Activated CD8-positive, alpha-beta memory T cell treated with anti-CD3 and anti-CD28 coated beads for 36 hours (primary cell): ENCODE results near the gene CNST. TPM values are rescaled to one million over a fixed set of nuclear protein-coding genes. Genes with fewer than 3 reads are reported as not detected.
"Not testable (repeated sequence)": the region's sequence is repeated elsewhere in the genome, so short reads cannot be mapped to it uniquely, and the experiment has no call there.

Source experiments
- CTCF ChIA-PET: fragments of 350-600 bp; sonication (Branson Sonifier 250); formaldehyde crosslinking; loops from one replicate; lab custom pipeline; 2021; ENCODE audit warnings: antibody characterized with exemption; lab: Charles Lee
- POLR2A ChIA-PET: fragments of 350-600 bp; sonication (Branson Sonifier 250); formaldehyde crosslinking; loops from one replicate; lab custom pipeline; 2021; ENCODE audit warnings: antibody characterized with exemption; lab: Charles Lee
- total RNA-seq, 2 experiments: library from RNA; stranded (reverse); gene quantifications; one replicate each; pipeline ENCODE4 v1.2.3, GENCODE V29; 2021

The CNST gene
- total RNA-seq, 2 experiments from 2014 or later = 26.5 to 26.6 TPM

DNA sequence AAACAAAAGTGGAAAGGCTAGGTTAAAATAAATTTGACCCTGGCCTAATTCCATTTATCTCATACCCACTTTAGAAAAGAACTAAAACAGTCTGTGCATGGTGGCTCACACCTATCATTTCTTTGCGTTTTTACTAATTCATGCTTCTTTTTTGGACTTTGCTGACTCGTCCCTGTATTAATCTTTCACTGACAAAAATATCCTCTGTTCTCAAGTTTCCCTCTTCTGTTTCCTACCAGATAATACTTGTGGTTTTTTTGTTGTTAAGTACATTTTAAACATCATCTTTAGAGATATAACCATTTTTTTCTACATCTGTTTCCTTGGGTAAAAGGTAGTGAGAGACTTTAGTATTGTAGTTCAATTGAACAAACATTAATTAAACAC, 11.5 kb downstream of the CNST start:
- CTCF ChIA-PET = interaction anchor here (0.7 to 1.0 kb wide), 2 partner anchors 10 to 797 kb away, joined by 3 read pairs; no protein-coding TSS in a partner anchor
- POLR2A ChIA-PET = no interaction called here

DNA sequence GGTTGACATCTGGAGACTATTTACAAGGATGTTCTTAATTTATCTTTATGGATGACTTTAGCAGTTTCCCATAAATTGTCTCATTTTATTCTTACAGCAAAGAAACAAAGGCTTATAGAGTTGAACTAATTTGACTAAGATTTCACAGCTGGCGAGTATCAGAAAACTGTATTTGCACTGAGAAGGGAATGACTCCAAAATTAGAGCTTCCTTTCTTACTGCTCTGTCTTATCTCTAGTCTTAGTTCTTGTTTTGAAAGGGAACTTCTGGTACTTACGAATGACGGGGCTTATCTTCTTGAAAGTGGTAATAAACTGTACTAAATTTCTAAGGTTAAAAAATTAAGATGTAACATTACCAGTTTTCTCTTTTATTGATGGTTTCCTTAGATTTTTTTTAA, 13.6 kb downstream of the CNST start:
- ChIA-PET CTCF (no interaction called here), POLR2A (no interaction called here)

DNA sequence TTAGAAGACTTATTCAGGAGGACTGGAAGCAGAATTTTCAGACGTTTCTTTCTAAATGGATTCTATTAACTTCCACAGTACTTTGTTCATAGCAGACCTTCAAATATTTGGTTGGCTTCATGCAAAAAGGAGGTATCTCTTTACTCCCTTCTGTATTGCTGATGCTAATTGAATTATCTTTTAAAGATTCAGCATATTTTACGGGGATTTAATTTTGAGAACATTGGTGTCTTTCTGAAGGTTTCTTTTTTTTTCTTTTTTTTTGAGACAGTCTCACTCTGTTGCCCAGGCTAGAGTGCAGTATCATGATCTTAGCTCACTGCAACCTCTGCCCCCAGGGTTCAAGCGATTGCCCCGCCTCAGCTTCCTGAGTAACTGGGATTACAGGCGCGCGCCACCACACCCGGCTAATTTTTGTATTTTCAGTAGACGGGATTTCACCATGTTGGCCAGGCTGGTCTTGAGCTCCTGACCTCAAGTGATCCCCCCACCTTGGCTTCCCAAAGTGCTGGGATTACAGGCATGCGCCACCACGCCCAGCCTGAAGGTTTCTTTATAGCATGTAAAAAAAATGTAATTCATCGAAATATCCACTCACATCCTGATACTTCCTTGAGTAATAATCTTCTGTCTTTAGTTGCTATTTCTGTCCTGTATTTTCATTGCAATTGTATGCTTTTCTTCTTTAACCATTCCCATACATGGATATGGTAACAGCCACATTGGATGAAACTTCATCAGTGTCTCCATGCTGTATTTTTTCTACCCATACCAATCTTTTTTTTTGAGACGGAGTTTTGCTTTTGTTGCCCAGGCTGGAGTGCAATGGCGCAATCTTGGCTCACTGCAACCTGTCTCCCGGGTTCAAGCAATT, 14.5 kb downstream of the CNST start:
- ChIA-PET POLR2A (no interaction called here), CTCF (no interaction called here)

DNA sequence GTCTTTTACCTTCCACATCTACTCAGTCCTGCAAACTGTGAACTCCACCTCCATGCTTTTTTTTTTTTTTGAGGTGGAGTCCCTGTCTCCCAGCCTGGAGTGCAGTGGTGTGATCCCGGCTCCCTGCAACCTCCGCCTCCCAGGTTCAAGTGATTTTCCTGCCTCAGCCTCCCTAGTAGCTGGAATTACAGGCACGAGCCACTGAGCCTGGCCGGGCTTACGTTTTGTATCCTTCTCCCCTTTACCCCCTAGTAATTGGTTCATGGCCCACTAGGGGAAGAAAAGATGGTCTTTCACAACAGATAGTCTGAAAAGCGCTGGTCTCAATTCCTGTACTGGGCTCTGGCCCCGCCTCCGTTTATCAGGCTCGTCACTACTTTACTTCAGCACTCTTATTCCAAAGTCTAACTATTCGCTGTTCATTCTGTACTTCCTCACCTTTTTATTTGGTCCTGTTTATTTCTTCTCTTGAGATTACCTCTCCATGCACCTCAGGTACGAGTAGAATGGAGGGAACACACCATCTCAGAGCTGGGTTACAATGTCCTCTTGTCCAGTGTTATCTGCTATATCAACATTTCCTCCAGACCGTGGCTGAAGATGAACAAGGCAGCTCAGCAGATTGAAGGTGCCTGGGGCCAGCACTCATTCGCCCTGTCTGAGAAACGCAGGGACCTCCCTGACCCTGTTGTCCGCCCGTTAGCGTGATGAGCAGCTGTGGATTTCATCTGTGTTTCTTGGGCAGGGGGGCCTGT, 16.2 kb downstream of the CNST start:
- CTCF ChIA-PET = no interaction called here
- POLR2A ChIA-PET = no interaction called here

DNA sequence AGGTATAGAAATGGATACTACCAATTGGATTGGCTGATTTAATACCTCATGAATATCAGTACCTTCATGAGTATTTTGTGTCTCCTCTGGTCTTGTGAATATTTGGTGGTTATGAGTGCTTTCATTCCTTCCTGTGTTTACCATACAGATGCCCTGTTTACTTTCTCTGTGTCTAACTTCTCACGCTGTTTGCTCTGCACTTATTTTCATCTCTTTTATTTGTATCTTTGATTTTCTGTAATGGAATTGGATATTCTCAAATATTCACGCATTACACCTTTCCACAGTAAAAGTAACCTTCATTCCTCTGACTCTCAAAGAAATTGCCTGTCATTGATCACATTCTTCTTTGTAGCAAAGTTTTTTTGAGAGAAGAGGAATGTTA, 16.8 kb downstream of the CNST start:
- CTCF ChIA-PET = no interaction called here
- POLR2A ChIA-PET = no interaction called here

DNA sequence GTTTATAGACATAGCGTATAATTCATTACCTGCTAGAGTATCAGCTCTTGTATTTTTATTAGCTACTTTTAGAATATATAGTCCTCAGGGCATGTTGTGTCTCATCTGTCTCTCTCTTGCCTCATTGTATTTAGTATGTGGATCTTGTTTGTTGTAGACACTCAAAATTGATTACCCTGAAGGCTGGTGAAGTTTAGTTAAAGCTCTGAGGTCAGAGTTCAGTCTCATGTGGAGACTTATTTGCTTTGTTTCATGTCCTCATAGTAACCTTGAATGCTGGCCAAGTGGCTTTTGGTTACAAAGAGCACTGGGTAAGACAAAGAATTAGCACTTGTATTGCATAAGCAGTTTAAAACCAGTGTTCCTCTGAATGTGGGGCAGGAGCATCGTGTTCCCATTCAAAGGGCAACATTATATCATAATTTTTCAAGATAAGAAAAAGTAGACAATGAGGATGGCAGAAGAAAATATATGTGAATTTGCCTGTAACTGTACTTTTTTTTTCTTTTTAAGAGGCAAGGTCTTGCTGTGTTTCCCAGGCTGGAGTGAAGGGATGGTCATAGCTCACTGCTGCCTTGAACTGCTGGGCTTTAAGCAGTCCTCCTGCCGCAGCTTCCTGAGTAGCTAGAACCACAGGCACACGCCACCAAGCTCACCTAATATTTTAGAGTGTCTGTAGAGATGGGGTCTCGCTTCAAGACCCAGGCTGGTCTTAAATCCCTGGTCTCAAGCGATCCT, 17.4 kb downstream of the CNST start:
- ChIA-PET CTCF (no interaction called here), POLR2A (no interaction called here)

DNA sequence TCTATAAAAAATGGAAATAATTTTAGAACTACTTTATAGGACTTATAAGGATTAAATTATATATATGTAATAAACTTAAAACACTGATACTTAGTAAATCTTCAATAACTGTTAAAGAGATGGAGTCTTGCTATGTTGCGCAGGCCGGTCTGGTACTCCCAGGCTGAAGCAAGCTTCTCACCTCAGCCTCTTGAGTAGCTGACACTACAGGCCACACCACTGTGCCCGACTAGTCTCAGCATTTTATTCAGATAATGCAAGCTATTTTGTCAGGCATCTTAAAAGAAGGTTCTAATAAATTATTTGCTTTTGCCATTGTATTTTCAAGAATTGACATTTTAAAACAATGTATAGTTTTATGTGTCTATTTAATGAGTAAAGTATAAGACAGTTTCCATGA, 20.8 kb downstream of the CNST start:
- ChIA-PET CTCF (no interaction called here), POLR2A (no interaction called here)

DNA sequence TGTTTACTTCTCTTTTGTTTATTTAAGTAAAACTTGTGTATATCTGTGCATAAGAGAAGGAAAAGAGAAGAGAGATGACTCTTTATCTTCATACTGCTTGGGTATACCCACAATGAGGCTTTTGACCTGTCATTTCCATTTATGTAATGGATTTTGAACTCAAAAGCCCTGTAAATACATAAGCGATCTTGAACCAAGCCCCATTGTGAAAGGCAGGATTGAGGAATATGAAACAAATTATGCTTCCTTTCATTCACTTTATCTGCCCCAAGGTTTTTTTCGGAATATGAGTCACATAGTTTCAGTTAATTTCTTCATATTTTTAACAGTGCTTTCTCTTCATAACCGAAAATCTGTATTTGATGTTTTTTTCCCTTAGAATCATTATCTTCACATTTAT, 21.4 kb downstream of the CNST start:
- ChIA-PET CTCF (no interaction called here), POLR2A (no interaction called here)

DNA sequence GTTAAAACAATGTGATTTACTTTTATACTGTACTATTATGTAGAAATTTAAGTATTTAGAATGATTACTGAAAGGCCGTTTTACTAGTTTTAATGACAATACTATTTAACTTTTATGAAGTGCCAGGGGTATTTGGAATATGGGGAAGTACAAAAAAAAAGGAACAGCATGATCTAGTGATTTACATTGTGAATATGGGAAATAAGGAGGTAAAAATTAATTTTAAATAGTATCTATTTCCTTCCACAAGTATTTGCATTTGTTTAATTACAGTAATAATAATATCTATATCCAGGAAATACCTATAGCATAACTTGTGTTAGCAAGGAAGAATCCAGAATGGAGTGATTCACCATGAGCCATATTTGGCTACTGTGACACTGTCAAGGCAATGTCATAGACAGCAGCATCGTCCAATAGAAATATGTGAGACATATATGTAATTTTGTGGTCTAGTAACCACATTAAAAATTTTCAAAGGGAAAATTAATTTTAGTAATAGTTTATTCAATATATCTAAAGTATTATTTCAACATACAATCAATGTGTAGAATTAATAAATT, 22.0 kb downstream of the CNST start:
- ChIA-PET CTCF (no interaction called here), POLR2A (no interaction called here)

DNA sequence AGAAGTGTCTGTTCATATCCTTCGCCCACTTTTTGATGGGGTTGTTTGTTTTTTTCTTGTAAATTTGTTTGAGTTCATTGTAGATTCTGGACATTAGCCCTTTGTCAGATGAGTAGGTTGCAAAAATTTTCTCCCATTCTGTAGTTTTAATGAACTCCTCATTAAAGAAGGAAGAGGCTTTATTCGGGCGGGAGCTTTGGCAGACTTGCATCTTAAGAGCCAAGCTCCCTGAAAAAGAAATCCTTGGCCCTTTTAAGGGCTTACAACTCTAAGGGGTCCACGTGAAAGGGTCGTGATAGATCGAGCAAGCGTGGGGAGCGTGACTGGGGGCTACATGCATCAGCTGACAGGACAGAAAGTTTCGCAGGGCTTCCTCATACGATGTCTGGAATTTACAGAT, 23.7 kb downstream of the CNST start:
- POLR2A ChIA-PET, CTCF ChIA-PET: not testable (repeated sequence)

DNA sequence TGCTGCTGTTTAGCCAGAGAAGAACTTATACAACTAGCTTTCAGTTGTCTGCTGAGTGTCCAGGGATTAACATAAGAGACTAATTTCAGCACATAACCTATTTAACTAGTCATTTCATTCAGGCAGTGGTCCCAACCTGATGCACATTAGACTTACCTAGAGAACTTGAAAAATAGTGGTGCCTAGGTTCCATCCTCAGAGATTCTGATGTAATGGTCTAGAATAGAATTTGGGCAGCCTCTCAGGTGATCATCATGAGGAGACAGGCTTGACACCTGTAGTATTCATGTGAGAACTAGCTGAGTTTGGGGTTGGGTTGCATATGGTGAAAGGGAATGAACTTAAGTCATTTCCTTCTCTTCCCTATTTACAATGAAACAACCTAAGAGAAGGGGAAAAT, 24.8 kb downstream of the CNST start:
- ChIA-PET POLR2A (no interaction called here), CTCF (interaction anchor here (0.7 kb wide), 1 partner anchor 118 kb away, joined by 3 read pairs; no protein-coding TSS in a partner anchor)

DNA sequence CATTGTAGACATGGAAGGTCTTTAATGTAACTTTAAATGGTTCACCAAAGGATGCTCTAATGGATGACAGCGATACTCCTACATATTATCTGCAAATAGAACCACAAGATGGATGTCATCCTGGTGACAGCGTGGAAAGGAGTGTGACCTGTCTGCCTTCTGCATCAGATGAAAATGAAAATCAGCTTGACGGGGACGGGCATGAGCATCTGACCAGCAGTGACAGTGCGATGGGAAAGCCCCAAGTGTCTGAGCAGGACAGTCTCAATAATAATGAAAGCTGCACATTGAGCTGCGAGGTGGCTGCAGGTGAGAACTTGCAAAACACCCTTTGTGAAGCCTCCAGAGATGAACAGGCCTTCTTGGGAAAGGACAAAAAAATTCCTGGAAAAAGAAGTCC, 25.2 kb downstream of the CNST start:
- CTCF ChIA-PET = no interaction called here

DNA sequence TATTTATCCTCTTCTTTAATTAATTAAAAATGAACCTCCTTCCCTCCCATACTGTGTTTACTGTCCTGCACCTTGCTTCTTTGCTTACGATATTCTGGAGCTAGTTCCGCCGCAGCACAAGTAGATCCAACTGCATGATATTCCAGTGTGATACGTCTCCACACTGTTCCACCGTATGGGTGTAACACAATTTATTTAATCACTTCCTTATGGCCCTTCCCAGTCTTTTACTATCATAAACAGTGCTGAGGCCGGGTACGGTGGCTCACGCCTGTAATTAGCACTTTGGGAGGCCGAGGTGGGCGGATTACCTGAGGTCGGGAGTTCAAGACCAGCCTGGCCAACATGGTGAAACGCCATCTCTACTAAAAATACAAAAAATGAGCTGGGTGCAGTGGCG, 25.7 kb downstream of the CNST start:
- ChIA-PET CTCF (no interaction called here), POLR2A (no interaction called here)

More for the DNA sequence above, 25.2 kb downstream of the CNST start:
- POLR2A ChIA-PET = no interaction called here

DNA sequence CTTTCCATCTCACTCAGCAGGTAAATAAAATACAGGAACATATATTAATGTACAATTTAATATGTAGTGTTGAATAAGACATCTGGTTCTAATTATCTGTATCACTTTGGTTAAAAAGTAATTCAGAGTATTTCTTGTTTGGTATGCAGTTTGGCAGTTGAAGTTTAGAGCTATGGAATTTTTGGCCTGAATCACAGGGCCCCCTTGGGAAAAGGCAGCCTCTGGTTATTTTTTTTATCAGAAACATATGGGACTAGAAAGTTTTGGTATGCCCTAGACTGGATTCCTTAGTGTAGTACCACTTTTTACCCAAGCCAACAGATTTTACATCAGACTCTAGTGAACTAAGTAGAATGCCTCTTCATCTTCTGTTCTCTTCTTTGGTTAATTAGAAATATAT, 26.4 kb downstream of the CNST start:
- POLR2A ChIA-PET = no interaction called here
- CTCF ChIA-PET = no interaction called here

DNA sequence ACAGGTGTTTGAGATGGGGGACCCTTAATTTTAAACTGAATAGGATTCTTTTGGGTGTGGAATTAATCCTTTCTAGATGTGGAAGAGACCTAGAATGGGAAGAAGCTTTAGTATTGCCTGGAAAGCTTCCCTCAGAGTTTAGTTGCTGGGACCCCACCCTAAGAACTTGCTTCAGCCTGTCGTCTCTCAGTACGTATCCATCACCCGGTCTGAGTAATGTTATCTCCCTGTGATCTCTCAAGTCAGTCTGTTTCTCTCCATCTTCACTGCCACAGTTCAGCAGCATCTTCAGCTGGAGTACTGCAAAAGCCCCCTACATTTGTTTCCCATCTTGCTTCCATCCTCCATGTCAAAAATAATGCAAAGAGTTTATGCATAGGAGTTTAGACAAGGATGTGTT, 28.9 kb downstream of the CNST start:
- POLR2A ChIA-PET = no interaction called here
- CTCF ChIA-PET = no interaction called here

DNA sequence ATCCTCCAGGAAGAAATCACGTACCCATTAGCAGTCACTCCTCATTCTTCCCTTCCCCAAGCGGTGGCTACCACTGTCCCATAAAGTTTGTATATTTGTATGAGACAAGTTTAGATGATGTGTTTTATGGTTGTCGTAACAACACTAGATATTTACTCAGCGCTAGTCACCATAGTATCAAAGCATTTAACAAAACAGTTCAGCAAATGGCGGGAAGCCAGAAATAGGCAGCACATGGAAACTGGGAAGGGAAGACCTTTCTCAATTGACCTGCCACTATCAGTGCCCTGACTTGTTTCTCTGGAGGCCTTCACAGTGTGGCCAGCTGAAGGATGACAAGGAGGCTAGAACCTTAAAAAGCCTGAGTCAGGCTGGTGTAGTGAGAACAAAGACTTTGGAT, 31.1 kb downstream of the CNST start:
- CTCF ChIA-PET = interaction anchor here (1.1 kb wide), 1 partner anchor 11 kb away, joined by 3 read pairs; no protein-coding TSS in a partner anchor
- POLR2A ChIA-PET = interaction anchor here (0.6 kb wide), 1 partner anchor 78 kb away, joined by 8 read pairs; no protein-coding TSS in a partner anchor

DNA sequence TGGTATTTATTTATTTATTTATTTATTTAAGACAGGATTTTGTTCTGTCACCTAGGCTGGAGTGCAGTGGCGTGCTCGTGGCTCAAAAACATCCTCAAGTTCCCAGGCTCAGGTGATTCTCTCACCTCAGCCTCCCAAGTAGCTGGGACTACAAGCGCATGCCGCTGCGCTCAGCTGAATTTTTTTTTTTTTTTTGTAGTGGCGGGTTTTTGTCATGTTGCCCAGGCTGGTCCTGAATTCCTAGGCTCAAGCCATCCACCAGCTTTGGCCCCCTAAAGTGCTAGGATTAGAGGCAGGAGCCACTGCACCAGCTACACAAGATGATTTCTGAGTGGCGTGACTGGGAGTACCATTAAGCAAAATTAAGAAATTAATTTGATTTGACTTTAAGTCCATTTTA, 31.7 kb downstream of the CNST start:
- ChIA-PET POLR2A (interaction anchor here (0.6 kb wide), 1 partner anchor 77 kb away, joined by 8 read pairs; no protein-coding TSS in a partner anchor), CTCF (interaction anchor here (1.1 kb wide), 1 partner anchor 10 kb away, joined by 3 read pairs; no protein-coding TSS in a partner anchor)

DNA sequence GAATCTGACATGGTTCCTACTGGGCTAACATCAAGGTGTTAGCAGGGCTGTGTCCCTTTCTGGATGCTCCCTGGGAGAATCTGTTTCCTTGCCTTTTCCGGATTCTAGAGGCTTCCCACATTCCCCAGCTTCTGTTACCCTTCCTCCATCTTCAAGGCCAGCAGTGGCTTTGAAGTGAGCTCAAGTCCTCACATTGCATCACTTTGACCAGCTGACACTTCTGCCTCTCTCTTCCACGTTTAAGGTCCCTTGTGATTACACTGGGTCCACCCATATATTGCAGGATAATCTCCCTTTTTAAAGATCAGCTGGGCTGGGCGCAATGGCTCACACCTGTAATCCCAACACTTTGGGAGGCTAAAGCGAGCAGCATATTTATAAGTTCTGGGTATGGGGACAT, 33.1 kb downstream of the CNST start:
- ChIA-PET CTCF (interaction anchor here (0.9 kb wide), 1 partner anchor 26 kb away, joined by 4 read pairs; no protein-coding TSS in a partner anchor), POLR2A (no interaction called here)

DNA sequence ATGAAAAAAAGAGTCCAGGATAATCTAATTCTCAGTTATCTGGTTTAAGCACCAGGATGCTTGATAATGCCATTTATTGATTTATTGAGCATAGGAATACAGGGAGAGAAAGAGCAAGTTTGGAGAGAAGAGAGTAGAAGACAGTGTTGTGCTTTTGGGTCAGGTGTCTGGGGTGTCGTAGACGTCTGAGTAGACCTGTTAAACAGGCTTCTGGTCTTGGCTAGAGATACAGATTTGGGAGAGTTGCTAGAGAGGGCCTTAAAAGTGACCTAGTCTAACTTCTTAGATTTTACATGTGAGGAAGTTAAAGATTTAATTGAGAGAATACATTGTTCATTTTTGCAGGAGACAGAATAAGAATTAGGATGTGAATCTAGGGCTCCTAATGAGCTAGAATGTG, 34.3 kb downstream of the CNST start:
- POLR2A ChIA-PET = no interaction called here
- CTCF ChIA-PET = interaction anchor here (1.8 kb wide), 1 partner anchor 54 kb away, joined by 5 read pairs; no protein-coding TSS in a partner anchor
